ENCODE results near the gene BCAS2. TPM values are rescaled to one million over a fixed set of nuclear protein-coding genes. Genes with fewer than 3 reads are reported as not detected.

The BCAS2 gene
- total and polyA plus RNA-seq, 2 donors (not counting 1 experiment from before 2014, with no cell fraction given), result 30.6 to 43.8 TPM

Other genes with a start within 250 kb of the BCAS2 start
- 61.0 and 67.3 TPM in 2 replicates for gene TRIM33, start 70.4 kb downstream of the BCAS2 start, total RNA-seq
- 13.7 and 17.8 TPM in 2 replicates for gene TRIM33, start 70.4 kb downstream of the BCAS2 start, polyA plus RNA-seq
- gene DENND2C, start 88.4 kb upstream of the BCAS2 start, total RNA-seq, result 0.76 and 0.87 TPM in 2 replicates
- gene DENND2C, start 88.4 kb upstream of the BCAS2 start, polyA plus RNA-seq, result 0.18 and 0.27 TPM in 2 replicates
- not detected in 2 replicates for gene AMPD1, start 113.9 kb upstream of the BCAS2 start, total RNA-seq
- gene AMPD1, start 113.9 kb upstream of the BCAS2 start, polyA plus RNA-seq, result 0.04 and 0.18 TPM in 2 replicates
- gene NRAS, start 135.2 kb upstream of the BCAS2 start, total RNA-seq, result 35.0 and 35.3 TPM in 2 replicates
- gene NRAS, start 135.2 kb upstream of the BCAS2 start, polyA plus RNA-seq, result 9.8 and 27.8 TPM in 2 replicates
- gene CSDE1, start 176.4 kb upstream of the BCAS2 start, total RNA-seq, result 443 and 454 TPM in 2 replicates
- 114 and 194 TPM in 2 replicates for gene CSDE1, start 176.4 kb upstream of the BCAS2 start, polyA plus RNA-seq
- gene SIKE1, start 199.1 kb upstream of the BCAS2 start, total RNA-seq, result 44.8 and 47.8 TPM in 2 replicates
- 18.4 and 27.2 TPM in 2 replicates for gene SIKE1, start 199.1 kb upstream of the BCAS2 start, polyA plus RNA-seq

Data from B cell (primary cell).